Activated T-helper 9 cell treated with anti-CD3 and anti-CD28 coated beads, Interleukin-2, amount 50 U/mL, for 16 hours (primary cell): ENCODE data around the gene PRKAG2.

ENCODE experiments used
- DNase-seq: peaks from one replicate; pipeline ENCODE4 v3.0.0-alpha.2; 2020; ENCODE audit warnings: low read depth

PRKAG2 gene

DNA sequence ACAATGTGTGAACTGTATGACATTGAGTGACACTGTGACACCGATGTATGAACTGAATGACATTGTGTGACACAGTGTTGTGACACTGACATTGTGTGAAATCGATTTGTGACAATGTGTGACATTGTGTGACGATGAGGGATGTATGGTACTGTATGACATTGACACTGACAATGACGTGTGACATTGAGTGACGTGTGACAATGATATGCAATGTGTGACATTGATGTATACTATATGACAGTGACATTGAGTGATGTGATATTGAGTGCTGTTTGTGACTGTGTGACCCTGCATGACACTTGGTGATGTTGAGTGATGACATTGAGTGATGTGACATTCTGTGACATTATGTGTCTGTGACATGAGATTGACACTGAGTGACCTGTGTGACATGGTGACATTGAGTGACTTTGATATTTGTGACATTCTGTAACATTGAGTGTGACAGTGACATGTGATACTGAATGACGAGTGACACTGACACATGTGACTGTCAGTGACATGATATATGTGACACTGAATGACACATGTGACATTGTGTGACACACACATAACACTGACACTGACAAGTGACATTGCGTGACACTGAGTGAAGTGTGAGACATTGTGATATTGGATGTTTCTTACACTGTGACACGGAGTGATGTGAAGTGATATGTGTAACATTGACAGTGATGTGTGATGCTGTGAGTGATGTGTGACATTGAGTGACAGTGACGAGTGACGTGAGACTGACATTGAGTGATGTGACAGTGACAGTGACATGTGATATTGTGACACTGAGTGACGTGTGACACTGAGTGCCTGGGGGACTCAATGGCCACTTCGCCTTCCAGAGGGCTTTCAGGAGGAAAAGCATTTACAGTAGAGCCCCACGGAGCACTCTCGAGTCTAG lies 167.5 kb downstream of the PRKAG2 start:
- DNase-seq = no peak

DNA sequence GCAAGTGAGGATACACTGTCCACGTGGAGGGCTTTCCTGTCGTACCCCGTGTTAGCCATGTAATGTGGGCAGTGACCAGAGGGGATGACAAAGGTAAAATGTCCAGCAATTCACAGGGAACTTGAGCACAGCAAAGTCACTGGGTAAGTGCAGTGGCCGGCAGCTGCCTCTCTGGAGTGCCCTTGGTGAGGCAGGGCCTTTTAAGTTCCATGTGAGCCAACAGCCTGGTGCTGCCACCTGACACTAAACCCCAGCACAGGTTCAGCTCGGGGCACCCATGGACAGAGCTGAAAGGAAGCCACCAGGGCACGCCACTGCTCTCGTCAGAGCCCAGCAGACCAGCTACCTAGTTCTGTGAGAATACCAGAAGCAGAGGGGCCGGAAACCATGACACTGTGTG lies 168.3 kb downstream of the PRKAG2 start:
- DNase-seq = no peak

DNA sequence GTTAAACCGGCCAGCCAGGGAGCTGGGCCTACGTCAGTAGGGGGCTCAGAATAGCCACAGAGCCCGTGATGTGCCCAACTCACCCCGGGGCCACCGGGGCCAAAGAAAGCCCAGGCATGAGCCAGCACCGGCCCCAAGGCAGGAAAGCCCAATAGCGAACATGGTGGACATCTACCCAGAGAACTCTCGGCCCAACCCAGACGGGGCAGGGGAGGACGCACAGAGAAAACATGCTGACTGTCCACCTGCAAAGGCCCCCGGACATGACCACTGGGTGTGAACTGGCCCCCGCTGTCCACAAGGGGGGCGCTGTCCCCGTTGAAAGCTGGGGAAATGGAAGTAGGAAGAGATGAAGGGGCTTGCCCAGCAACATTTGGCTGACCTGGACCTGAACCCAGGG lies 169.2 kb downstream of the PRKAG2 start:
- DNase-seq = no peak

DNA sequence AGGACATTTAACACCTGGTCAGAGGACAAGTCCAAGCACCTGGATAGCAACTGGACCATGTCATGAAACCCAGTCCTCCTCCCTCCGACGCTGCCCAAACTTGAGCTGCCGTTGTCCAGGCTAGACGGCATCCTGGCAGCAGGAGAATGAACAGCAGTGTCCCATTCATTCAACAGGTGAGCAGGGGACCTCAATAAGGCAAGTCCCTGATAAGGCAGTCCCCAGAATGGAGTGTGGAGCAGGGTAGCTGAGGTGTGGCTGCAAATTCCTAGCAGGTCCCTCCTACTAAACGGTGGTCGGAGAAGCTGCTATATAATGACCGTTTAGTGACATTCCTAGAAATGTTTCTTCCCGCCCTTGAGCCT lies 169.8 kb downstream of the PRKAG2 start:
- no peak for DNase-seq

DNA sequence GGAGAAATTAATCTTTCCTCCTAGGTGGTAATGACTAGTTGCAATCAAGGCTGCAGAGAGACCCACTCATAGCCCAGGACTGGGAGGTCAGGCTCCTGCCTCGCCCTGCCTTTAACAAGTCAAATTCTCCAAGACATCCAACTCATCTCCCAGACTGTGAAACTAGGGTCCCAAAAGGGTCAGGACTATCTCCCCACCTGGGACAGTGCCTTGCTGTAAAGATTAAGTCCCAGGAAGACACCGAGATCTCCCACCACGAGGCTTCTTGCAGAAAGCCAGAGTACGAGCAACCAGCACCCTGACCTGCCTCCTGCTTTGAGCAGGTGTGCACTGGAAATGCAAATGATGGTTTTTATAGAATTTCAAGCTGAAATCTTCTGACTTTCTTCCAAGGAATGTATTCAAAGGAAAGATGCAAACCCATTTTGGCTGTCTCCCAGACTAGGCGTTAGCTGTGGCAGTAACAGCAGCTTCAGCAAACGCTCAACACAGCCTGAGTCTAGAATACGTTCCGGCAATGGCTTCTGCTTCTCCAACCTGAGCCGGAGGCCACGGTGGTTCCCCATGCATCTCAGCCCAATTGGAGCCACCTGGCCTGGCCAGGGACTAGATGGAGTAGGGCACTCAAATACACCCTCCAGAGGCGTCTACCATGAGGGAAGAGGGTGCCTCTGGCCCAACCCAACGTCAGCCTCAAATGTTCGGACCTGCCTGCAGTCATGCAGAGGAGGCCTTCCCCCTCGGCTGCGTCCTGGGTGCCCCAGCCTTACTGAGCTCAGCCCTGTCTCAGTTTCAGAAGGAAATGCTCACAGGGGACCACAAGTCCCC lies 170.4 kb downstream of the PRKAG2 start:
- no peak for DNase-seq

DNA sequence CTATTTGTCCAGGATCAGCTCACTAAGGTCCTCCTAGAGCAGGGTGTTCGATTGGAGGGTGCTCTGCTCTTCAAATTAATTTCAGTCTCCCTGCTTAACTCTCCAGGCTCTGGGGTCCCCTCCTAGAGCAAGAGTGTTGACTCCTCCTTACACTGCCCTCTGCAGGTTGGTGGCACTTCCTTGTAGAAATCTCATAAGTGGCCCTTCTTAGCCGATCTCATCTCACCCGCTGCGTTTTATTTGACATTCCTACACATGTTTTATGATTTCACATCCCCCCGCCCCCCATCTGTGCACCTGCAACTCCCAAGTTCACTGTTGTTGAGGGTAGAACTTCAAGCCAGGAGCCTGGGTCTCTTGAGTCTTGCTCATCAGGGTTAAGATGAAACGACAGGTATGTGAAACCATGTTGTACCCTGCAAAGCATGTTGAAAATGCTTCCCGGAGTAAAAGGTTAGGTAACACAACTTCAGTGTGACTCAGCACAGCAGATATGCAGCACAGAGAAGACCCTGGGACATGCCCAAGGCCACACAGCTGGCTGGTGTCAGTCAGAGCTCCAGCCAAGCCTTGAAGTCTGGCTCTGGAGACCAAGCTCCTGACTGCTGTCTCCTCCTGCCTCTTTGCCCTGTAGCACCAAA lies 171.2 kb downstream of the PRKAG2 start:
- DNase-seq = no peak

DNA sequence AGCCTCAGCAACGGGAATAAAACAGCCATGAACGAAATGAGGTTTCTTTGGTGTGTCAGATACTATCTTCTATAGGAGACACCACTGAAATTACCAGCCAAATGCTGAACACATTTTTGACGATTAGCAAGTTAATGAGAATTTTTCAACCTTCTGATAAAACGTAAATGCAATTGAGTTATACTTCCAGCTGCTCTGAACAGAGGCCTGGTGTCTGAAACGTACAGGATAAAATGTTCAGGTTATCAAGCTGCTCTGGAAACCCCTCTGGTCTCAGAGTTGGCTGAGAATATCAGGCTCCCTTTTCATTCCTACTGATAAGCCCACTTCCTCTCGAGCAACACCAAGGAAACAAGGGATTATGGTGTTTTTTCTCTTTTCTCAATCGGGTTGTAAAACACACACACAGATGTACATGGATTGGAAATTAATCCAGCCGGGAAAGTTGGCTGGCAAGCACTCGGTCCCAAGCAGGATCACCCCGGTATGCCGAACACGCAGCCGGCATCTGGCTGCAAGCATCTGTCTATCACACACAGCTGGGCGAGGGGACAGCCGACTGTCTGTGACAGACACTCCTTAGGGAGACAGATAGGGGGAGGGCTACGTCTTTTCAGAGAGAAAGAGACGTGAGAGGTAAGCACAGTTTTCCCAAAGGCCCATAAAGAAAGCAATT lies 171.8 kb downstream of the PRKAG2 start:
- DNase-seq = no peak

DNA sequence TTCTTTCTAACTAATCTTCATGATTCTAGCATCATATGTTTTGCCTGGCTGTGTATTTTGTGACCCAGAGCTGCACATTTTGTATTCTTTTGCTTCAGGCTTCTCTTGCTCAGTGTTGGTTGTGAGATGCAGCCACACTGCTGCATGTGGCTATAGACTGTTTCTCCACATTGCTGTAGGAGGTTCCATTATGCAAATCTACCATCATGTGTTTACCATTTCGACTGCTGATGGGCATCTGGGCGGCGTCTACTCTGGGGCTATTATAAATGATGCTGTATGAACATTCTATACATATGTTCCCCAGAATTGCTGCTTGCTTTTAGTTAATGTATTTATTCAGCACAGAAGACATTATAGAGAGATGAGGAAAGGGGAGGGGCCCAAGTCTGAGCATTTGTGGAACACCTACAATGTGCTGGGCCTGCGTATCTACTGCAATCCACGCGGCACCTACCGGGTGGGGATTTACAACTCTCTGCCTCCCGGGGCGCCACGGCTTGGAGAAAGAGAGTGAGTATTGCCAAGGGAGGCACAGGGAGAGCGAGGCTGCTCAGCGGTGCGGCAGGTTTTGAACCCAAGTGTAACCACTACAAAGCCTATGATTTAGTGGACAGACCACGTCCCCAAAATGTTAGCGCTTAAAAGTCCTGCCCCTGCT lies 172.5 kb downstream of the PRKAG2 start:
- no peak for DNase-seq

DNA sequence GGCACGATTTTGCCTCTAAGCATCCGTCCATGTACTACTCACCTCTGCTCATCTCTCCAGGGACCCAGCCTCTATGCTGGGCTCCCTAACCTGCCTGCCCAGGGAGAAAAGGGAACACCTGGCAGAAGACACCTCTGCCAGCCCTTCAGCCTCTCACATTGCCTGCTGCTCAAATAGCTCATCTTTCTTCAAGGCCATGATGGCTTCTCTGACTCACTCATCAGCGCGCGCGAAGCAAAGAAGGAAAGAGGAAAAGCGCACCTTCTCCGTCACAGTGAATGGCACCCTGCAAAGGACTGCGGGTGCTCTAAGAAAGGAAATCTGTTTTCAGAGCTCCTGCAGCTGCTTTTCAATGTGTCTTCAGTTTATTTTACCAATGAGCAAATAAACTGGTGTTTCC lies 174.0 kb downstream of the PRKAG2 start:
- no peak for DNase-seq

DNA sequence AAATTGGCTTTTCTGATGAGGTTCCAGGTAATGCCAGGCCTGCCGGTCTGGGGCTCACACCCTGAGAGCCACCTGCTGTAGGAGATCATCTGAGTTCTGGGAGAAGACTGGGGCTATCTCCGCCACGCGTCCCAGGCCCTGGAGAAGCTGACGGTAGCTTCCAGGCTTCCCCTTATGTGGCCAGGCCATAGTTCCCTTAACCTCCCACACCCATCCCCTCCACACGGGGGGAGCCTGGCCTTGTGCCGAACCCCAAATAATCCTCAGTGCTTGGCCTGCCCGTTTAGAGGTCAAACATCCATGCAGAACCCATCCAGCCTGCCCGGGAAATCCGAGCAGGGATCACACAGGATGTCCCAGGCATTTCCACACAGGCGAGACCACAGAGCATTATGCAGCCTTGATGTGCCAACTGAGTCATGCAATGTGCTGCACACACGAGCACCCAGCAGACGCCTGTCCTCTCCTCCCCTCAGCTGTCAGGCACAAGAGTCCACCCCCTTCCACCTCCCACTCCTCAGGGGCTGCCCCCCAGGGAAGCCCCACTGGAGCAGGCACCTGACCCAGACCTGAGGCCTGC lies 176.2 kb downstream of the PRKAG2 start:
- no peak for DNase-seq

DNA sequence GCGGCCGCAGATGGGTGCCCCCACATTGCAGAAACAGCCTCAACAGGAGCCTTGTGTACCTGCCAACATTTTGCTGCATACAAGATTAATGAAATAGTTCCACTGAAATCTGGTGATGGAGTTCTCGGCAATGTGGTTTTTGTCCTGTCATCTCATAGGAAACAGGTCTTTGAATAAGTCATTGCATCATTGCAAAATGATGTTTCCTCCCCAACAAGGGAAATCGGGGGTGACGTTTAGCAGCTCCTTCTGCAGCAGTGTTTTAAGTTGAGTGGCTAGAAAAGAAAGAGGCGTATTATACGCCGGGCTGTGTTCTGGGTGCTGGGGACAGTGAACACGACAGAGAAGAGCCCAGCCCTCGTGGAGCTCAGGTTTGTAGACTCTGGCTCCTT lies 177.0 kb downstream of the PRKAG2 start:
- DNase-seq = no peak

DNA sequence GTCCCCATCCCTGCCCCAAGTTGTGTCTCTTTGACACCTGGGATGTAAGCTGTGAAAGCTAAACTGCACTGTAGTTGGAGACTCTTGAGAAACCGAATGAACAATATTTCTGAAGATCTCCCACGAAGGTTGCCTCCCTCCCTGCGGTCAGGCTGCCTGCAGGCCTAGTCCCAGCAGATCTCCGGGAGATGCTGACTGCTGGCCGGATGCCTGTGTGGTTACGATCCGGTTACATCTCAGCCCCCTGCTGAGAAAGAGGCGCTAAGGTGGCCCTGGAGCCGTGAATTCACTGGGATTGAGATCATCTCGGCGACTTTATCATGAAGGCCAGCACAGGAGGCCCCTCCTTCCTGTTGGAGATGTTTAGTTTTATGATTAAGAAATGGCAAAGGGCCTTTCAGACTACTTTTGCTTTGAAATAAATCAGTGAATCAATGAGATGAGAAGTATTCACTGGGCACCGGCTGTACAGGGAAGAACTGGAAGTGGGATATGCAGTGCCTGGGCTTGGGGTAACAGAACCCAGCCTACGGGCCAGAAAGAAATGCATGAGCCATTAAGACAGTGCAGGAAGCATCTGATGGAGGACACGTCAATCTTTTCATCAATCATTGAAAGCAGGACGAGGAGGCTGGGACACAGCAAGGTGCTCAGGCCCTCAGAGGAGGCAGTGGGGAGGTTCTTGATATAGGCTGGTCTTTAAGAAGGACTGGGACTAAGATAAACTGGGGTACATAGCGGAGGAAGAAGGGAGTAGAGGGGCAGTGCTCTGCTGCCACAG lies 177.6 kb downstream of the PRKAG2 start:
- no peak for DNase-seq

DNA sequence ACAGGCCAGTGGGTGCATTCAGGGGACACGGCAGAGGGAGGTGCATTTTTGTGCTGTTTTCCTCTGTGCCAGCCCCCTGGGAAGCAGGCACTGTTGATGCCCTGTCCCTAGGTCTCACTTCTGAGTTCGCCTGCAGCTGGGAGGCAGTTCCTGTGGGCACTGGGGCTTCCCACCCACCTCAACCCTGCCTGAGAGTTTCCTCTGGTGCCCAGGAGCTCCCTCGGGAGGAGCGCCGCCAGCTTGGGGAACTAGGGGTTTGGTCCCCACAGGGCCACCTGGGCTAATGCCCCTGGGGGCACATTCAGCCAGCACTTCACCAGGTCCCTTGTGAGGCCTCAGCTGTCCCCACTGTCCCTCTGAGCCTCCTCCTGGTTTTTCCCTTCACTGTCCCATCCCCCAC lies 179.0 kb downstream of the PRKAG2 start:
- no peak for DNase-seq

DNA sequence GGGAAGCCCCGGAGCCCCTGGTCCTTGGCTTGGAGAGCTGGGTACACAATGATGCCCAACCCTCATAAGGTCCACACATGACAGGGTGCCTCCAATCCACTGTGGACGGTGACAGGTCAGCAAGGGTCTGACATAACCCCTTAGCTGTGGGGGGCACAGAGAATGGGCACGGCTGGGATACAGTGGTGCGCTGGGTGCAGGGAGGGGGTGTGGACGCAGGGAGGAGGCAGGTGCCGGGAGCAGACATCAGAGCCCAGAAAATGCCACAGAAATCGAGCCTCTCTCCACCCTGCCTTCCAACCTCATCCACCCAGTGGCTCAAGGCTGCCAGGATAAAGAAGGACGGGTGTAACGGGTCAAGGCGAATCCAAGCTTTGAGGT lies 179.4 kb downstream of the PRKAG2 start:
- DNase-seq = no peak

DNA sequence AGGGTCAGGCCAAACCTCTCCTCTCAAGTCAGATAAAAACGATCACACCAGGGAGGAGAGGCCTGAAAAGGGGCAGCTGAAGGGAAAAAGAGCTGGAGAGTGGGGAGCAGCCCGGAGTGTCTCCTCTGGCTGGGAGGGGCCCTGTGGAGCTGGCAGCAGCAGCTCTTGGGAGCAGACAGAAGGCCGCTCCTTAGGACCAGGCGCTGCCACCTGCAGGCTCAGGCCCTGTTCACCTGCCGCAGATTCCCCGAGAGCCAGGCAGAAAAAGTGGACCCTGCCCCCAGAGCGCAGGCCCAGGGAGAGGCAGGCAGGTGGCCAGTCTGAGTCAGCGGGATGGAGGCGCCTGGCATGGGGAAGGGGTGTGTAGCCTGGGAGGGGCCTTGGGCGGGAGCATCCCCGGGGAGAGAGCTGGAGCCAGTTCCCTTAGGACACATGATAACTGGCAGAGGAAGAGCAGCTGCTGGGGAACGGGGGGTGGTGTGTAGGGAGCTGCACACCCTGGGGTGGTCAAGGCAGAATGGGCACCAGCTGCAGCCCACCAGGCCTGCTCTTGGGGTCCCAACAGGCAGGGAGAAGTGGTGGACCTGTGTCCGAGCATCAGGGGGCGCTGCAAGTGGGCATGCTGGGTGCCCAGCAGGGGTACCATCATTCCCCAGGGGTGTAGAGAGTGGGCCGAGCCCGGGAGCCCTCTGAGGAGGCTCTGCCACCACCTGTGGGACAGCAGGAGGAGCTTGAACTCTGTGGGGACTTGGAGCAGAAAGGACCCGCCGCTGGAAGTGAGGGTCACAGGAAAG lies 180.0 kb downstream of the PRKAG2 start:
- no peak for DNase-seq

DNA sequence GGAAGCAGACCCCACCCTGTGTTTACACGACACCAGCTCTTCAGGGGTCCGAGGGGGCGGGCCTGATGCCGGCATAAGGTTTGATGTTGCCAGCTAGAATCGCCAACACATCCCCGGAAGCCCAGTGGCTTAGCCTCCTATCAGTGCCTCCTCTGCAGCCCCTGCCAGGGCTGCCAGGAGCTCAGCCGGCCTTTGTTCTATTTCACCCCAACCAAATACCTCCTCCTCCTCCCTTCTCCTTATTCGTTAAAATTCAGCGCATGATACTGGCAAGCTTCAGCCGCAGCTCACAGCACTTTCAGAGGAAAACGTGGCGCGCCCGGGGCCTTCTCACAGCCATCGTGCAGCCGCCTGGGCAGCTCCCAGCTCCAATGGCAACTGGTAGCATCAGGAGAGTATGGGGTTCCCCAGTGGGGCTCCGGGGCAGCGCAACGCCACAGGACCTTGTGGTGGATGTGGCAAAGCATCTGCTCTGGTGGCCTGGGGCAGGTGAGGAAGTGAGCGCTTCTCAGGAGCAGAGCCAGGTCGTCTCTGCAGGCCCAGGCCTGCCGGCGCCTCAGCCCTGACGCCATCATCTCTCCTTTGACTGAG lies 180.9 kb downstream of the PRKAG2 start:
- no peak for DNase-seq

DNA sequence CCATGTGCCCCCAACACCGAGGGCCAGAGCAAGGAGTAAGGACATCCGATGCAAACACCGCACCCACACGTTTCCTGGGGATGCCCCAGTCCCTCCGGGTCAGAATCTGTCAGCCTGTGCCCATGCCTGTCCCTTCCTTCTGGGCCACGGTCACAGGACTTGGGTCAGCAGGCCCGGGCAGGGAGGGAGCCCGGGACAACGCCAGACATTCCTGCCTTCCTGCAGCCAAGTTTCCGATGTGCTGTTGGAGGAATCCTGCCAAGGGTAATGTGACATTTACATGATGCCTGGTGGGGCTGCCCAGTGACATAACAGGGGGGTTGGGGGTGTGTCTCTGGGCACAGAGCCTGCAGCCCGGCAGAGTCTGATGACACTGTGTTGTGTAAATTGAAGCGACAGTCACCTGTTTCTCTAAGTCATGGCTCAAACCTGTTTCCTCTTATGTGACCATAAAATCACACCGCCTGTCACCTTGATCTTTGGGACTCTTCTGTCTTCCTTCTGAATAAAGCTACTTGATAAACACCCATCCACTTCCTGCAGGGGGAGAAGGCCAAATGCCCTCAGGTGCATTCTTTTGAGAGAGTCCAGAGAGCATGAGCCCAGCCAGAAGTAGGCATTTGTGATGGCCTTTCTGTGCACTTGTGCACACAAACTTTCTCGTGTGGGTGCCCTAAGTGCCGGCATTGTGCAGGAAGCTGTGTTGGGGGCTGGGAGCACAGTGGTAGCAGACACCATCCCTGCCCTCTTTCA lies 181.9 kb downstream of the PRKAG2 start:
- no peak for DNase-seq

DNA sequence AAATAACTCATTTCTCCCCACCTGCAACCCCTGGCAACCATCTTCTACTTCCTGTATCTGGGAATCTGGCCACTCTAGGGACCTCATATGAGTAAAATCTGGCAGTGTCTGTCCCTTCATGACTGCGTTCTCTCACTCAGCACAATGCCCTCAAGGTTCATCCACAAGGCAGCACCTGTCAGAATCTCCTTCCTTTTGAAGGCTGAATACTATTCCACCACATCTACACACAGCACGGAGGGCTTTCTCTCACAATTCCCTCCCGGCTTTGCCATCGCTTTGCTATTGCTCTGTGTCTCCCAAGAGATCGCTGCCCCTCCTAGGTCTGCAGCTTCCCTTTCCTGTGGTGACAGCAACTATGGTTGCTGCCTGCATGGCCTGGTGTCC lies 182.5 kb downstream of the PRKAG2 start:
- DNase-seq = no peak

DNA sequence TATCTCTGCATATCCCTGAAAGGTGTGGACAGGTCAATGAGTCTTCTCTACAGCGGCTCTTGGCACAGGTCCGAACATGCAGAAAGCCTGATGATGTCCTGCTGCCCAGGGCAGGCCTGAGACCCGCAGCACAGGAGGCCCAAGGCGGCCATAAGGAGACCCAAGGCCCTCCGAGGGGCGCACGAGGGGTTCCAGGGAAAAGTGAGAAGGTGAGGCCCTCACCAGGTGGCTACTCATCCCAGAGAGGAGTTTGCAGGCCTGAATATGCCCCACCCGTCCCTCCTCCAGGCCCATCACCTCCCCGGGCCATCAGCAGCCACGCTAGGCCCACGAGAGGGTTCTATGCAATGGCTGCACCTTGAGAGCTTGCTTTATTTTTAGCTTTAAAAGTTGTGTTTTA lies 183.8 kb downstream of the PRKAG2 start:
- no peak for DNase-seq
